HG02884 (cell line): ENCODE data around the gene PBX2.
"Not testable (repeated sequence)": the region's sequence is repeated elsewhere in the genome, so short reads cannot be mapped to it uniquely, and the experiment has no call there.

Experiments used
- ATAC-seq: cut with Tn5 transposase; IDR thresholded peaks from one replicate; pipeline ENCODE4 v1.9.1; 2021; ENCODE audit warnings: mild to moderate bottlenecking, moderate library complexity; ENCODE audit not compliant: unreplicated experiment

The PBX2 gene

GRCh38 chr6:32187725-32188380 lies 2.1 kb downstream of the PBX2 start:
- not testable (repeated sequence) for ATAC-seq

GRCh38 chr6:32187009-32187709 lies 2.8 kb downstream of the PBX2 start:
- no peak for ATAC-seq

- not testable (repeated sequence) for ATAC-seq
Observed at GRCh38 chr6:32186151-32186840, 3.7 kb downstream of the PBX2 start.

- not testable (repeated sequence) for ATAC-seq
Observed at GRCh38 chr6:32185681-32186131, 4.3 kb downstream of the PBX2 start.

- no peak for ATAC-seq
Observed at GRCh38 chr6:32184084-32184640, 5.8 kb downstream of the PBX2 start, which contains the start of gene AGER. TSS of gene AGER (minus strand) at chr6:32184253. CDS start at chr6:32184222, 31 bp downstream.

GRCh38 chr6:32183483-32184083 lies 6.4 kb downstream of the PBX2 start:
- no peak for ATAC-seq

- ATAC-seq = no peak
Observed at GRCh38 chr6:32183030-32183429, 7.0 kb downstream of the PBX2 start.

GRCh38 chr6:32182555-32182981 lies 7.4 kb downstream of the PBX2 start:
- ATAC-seq = no peak

GRCh38 chr6:32181915-32182529 lies 8.0 kb downstream of the PBX2 start:
- no peak for ATAC-seq

GRCh38 chr6:32181148-32181702 lies 8.8 kb downstream of the PBX2 start:
- no peak for ATAC-seq

GRCh38 chr6:32179766-32180405 lies 10.1 kb downstream of the PBX2 start:
- ATAC-seq = no peak

GRCh38 chr6:32178547-32179440 lies 11.2 kb downstream of the PBX2 start:
- no peak for ATAC-seq

- peak; percentile 72 for ATAC-seq
Observed at GRCh38 chr6:32177788-32178546, 12.0 kb downstream of the PBX2 start, which contains the start of gene RNF5. TSS of gene RNF5 (plus strand) at chr6:32178405. CDS start at chr6:32178512, 107 bp downstream.

- ATAC-seq = no peak
Observed at GRCh38 chr6:32177183-32177787, 12.7 kb downstream of the PBX2 start.

- no peak for ATAC-seq
Observed at GRCh38 chr6:32176476-32177182, 13.4 kb downstream of the PBX2 start.

GRCh38 chr6:32175711-32176475 lies 14.1 kb downstream of the PBX2 start, which contains the start of gene AGPAT1:
TSS of gene AGPAT1 (minus strand) at chr6:32176084. CDS start at chr6:32171496, 4,588 bp downstream.
- no peak for ATAC-seq
